A549 (cell line): ENCODE results near the gene RPA1.

Source experiments
- EP300 ChIP-seq, 2 experiments: fragments of >200 bp; sonication (Bioruptor Twin); formaldehyde crosslinking; IDR thresholded peaks; 2 replicates in 1 of 2; 3 replicates in 1 of 2; pipeline ENCODE4 v1.6.1; 2016 to 2017
- JUN ChIP-seq, 2 experiments: fragments of >200 bp; sonication (Bioruptor Twin); formaldehyde crosslinking; IDR thresholded peaks; 2 replicates in 1 of 2; 3 replicates in 1 of 2; pipeline ENCODE4 v1.6.1; 2016 to 2017
- POLR2A ChIP-seq: IDR thresholded peaks from 2 replicates; pipeline ENCODE4 v1.6.1; 2012; ENCODE audit warnings: mild to moderate bottlenecking, low read length
- RFX5 ChIP-seq: fragments of 450-650 bp; IDR thresholded peaks from 2 replicates; pipeline ENCODE4 v1.7.1; 2014; ENCODE audit warnings: antibody characterized with exemption, mild to moderate bottlenecking, moderate library complexity
- RNF2 ChIP-seq: fragments of 200-600 bp; sonication (generic); IDR thresholded peaks from 2 replicates; pipeline ENCODE4 v1.6.1; 2016; ENCODE audit warnings: low read depth, mild to moderate bottlenecking, antibody characterized with exemption, moderate library complexity, borderline replicate concordance
- TF ChIP-seq, protein P1 (sequence below): fragments of >200 bp; sonication (Bioruptor Twin); formaldehyde crosslinking; IDR thresholded peaks from 3 replicates; pipeline ENCODE4 v1.5.1; 2016

DNA sequence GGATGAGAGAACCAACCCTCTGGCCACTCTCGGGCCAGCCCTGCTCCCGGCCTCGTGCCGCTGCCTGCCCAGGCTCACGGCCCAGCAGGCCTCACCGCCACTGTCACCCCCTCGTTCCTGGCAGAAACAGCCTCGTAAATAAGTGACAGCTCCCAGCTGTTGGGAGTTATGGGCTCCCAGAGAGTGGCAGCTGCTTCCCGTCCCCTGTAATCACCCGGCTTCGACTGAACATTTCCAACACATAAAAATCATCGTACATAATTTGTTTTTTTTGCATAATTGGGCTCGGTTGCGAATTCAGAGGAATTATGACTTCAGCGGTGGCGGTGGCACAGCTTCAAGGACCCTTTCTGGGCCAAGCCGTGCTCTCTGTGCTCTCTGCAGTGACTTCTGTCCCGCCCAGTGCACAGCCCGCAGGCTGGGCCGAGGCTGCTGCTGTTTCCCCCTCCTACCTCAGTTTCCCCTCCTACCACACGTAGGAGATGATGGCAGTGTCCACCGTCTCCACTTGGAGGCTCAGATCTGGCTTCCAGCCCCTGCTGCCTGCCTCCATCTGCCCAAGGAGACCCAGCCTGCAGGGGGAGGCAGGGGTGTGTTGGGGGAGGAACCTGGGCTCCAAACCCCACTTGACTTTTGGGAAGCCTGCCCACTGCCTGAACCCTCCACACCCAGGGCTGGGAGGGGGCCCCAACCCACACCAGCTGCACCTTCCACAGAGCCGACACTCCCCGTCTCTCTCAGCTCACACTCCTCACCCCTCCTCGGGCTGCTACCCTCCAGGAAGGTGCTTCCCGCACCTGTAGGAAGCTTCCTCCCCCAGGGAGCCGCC, 110.4 kb downstream of the RPA1 start:
- no peak for TF ChIP-seq EP300 (IDR thresholded peaks at IDR 0.05)
- no peak for TF ChIP-seq RFX5
- TF ChIP-seq, protein P1, sequence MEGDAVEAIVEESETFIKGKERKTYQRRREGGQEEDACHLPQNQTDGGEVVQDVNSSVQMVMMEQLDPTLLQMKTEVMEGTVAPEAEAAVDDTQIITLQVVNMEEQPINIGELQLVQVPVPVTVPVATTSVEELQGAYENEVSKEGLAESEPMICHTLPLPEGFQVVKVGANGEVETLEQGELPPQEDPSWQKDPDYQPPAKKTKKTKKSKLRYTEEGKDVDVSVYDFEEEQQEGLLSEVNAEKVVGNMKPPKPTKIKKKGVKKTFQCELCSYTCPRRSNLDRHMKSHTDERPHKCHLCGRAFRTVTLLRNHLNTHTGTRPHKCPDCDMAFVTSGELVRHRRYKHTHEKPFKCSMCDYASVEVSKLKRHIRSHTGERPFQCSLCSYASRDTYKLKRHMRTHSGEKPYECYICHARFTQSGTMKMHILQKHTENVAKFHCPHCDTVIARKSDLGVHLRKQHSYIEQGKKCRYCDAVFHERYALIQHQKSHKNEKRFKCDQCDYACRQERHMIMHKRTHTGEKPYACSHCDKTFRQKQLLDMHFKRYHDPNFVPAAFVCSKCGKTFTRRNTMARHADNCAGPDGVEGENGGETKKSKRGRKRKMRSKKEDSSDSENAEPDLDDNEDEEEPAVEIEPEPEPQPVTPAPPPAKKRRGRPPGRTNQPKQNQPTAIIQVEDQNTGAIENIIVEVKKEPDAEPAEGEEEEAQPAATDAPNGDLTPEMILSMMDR, result no peak
- TF ChIP-seq POLR2A, result no peak
- no peak for TF ChIP-seq JUN (IDR thresholded peaks at IDR 0.05)
- no peak for TF ChIP-seq RNF2
